Central memory CD8-positive, alpha-beta T cell (primary cell): ENCODE results near the gene ANKS1B.
"Not testable (repeated sequence)": the region's sequence is repeated elsewhere in the genome, so short reads cannot be mapped to it uniquely, and the experiment has no call there.

ENCODE experiments used
- ATAC-seq: fragments of 150-1000 bp; cut with Tn5 transposase; replicated peaks from 2 replicates; pipeline ENCODE4 v1.10.0; 2022; ENCODE audit warnings: mild to moderate bottlenecking, moderate FRiP score, moderate number of reproducible peaks; ENCODE audit not compliant: poor library complexity, severe bottlenecking; ENCODE audit errors: extremely low read depth
- DNase-seq, 2 donors: peaks; one replicate each; pipeline ENCODE4 v3.0.0; 2021; ENCODE audit warnings: low spot score in 2 of 2
- H3K27ac Mint-ChIP-seq: one replicate; pipeline ENCODE4 v1.8.0; 2022; ENCODE audit warnings: low read depth, mild to moderate bottlenecking, moderate library complexity, mixed read lengths
- H3K27me3 Mint-ChIP-seq: one replicate; pipeline ENCODE4 v1.8.0; 2022; ENCODE audit warnings: mixed read lengths
- H3K36me3 Mint-ChIP-seq: one replicate; pipeline ENCODE4 v1.8.0; 2022; ENCODE audit warnings: mild to moderate bottlenecking, moderate library complexity, mixed read lengths; ENCODE audit not compliant: insufficient read depth
- H3K4me1 Mint-ChIP-seq: one replicate; pipeline ENCODE4 v1.8.0; 2022; ENCODE audit warnings: mixed read lengths
- H3K4me3 Mint-ChIP-seq: one replicate; pipeline ENCODE4 v1.8.0; 2022; ENCODE audit warnings: mild to moderate bottlenecking, moderate library complexity, mixed read lengths
- H3K9me3 Mint-ChIP-seq: one replicate; pipeline ENCODE4 v1.8.0; 2022; ENCODE audit warnings: mixed read lengths

Gene ANKS1B

GRCh38 chr12:99766408-99766807 lies 218.3 kb downstream of the ANKS1B start:
- DNase-seq (no peak), ATAC-seq (no peak)
- H3K27ac Mint-ChIP-seq: no peak overlapping the region
- no peaks in the 10 kb centered on the region for H3K4me1 Mint-ChIP-seq
- H3K4me3 Mint-ChIP-seq: no peak overlapping the region
- H3K9me3 Mint-ChIP-seq: peaks cover 6% of the 10 kb centered on the region
- H3K27me3 Mint-ChIP-seq: no peaks in the 10 kb centered on the region
- H3K36me3 Mint-ChIP-seq: no peaks in the 10 kb centered on the region

GRCh38 chr12:99765469-99766114 lies 219.1 kb downstream of the ANKS1B start:
- peaks cover 12% of the 10 kb centered on the region for H3K9me3 Mint-ChIP-seq
- H3K4me1 Mint-ChIP-seq: no peaks in the 10 kb centered on the region
- H3K36me3 Mint-ChIP-seq: peaks cover 1% of the 10 kb centered on the region
- H3K27me3 Mint-ChIP-seq: no peaks in the 10 kb centered on the region
- H3K27ac Mint-ChIP-seq: no peak overlapping the region
- no peak overlapping the region for H3K4me3 Mint-ChIP-seq
- no peak for DNase-seq
- no peak for ATAC-seq

- ATAC-seq (no peak), DNase-seq (no peak)
- H3K36me3 Mint-ChIP-seq: peaks cover 3% of the 10 kb centered on the region
- no peaks in the 10 kb centered on the region for H3K27me3 Mint-ChIP-seq
- no peak overlapping the region for H3K27ac Mint-ChIP-seq
- no peaks in the 10 kb centered on the region for H3K4me1 Mint-ChIP-seq
- peaks cover 26% of the 10 kb centered on the region for H3K9me3 Mint-ChIP-seq
- no peak overlapping the region for H3K4me3 Mint-ChIP-seq
Measured at GRCh38 chr12:99759444-99759843, 225.3 kb downstream of the ANKS1B start.

- Mint-ChIP-seq H3K4me3 (no peak overlapping the region), H3K9me3 (peaks cover 31% of the 10 kb centered on the region), H3K27me3 (no peaks in the 10 kb centered on the region), H3K27ac (no peak overlapping the region), H3K4me1 (no peaks in the 10 kb centered on the region), H3K36me3 (peaks cover 4% of the 10 kb centered on the region)
- no peak for DNase-seq
- ATAC-seq: no peak
Measured at GRCh38 chr12:99758997-99759396, 225.7 kb downstream of the ANKS1B start.

- no peaks in the 10 kb centered on the region for H3K27me3 Mint-ChIP-seq
- H3K36me3 Mint-ChIP-seq: peaks cover 3% of the 10 kb centered on the region
- ATAC-seq (no peak), DNase-seq (no peak)
- peaks cover 18% of the 10 kb centered on the region for H3K9me3 Mint-ChIP-seq
- H3K27ac Mint-ChIP-seq: no peak overlapping the region
- H3K4me3 Mint-ChIP-seq: no peak overlapping the region
- no peaks in the 10 kb centered on the region for H3K4me1 Mint-ChIP-seq
Measured at GRCh38 chr12:99752740-99753139, 232.0 kb downstream of the ANKS1B start.

- H3K36me3 Mint-ChIP-seq: no peaks in the 10 kb centered on the region
- H3K27ac Mint-ChIP-seq: no peak overlapping the region
- H3K4me1 Mint-ChIP-seq: no peaks in the 10 kb centered on the region
- DNase-seq (no peak), ATAC-seq (no peak)
- no peak overlapping the region for H3K4me3 Mint-ChIP-seq
- H3K27me3 Mint-ChIP-seq: no peaks in the 10 kb centered on the region
- peaks cover 5% of the 10 kb centered on the region for H3K9me3 Mint-ChIP-seq
Measured at GRCh38 chr12:99746538-99746937, 238.2 kb downstream of the ANKS1B start.

- Mint-ChIP-seq H3K4me3 (no peak overlapping the region), H3K4me1 (no peaks in the 10 kb centered on the region), H3K9me3 (peaks cover 5% of the 10 kb centered on the region), H3K36me3 (no peaks in the 10 kb centered on the region), H3K27me3 (no peaks in the 10 kb centered on the region), H3K27ac (no peak overlapping the region)
- ATAC-seq (no peak), DNase-seq (no peak)
Measured at GRCh38 chr12:99745895-99746294, 238.8 kb downstream of the ANKS1B start.

GRCh38 chr12:99745121-99745520 lies 239.6 kb downstream of the ANKS1B start:
- Mint-ChIP-seq H3K27me3 (no peaks in the 10 kb centered on the region), H3K4me1 (no peaks in the 10 kb centered on the region), H3K4me3 (no peak overlapping the region), H3K36me3 (no peaks in the 10 kb centered on the region), H3K9me3 (peaks cover 5% of the 10 kb centered on the region), H3K27ac (no peak overlapping the region)
- ATAC-seq (no peak), DNase-seq (no peak)

GRCh38 chr12:99736760-99737269 lies 247.9 kb downstream of the ANKS1B start:
- H3K36me3 Mint-ChIP-seq: no peaks in the 10 kb centered on the region
- no peaks in the 10 kb centered on the region for H3K27me3 Mint-ChIP-seq
- H3K9me3 Mint-ChIP-seq: peaks cover 28% of the 10 kb centered on the region
- H3K27ac Mint-ChIP-seq: no peak overlapping the region
- H3K4me1 Mint-ChIP-seq: no peaks in the 10 kb centered on the region
- DNase-seq: no peak
- no peak overlapping the region for H3K4me3 Mint-ChIP-seq
- ATAC-seq: no peak

- no peaks in the 10 kb centered on the region for H3K4me1 Mint-ChIP-seq
- peaks cover 15% of the 10 kb centered on the region for H3K9me3 Mint-ChIP-seq
- H3K4me3 Mint-ChIP-seq: no peak overlapping the region
- H3K27ac Mint-ChIP-seq: no peak overlapping the region
- DNase-seq (no peak), ATAC-seq (no peak)
- no peaks in the 10 kb centered on the region for H3K36me3 Mint-ChIP-seq
- H3K27me3 Mint-ChIP-seq: no peaks in the 10 kb centered on the region
Measured at GRCh38 chr12:99732131-99732530, 252.6 kb downstream of the ANKS1B start.

GRCh38 chr12:99722690-99723486 lies 261.8 kb downstream of the ANKS1B start:
- Mint-ChIP-seq H3K4me3 (no peak overlapping the region), H3K4me1 (no peaks in the 10 kb centered on the region), H3K27ac (no peak overlapping the region), H3K27me3 (no peaks in the 10 kb centered on the region), H3K36me3 (no peaks in the 10 kb centered on the region), H3K9me3 (peaks cover 13% of the 10 kb centered on the region)
- no peak for ATAC-seq
- no peak for DNase-seq

- DNase-seq: no peak
- Mint-ChIP-seq H3K4me1 (no peaks in the 10 kb centered on the region), H3K27ac (no peak overlapping the region), H3K9me3 (peaks cover 13% of the 10 kb centered on the region), H3K4me3 (no peak overlapping the region), H3K27me3 (no peaks in the 10 kb centered on the region), H3K36me3 (no peaks in the 10 kb centered on the region)
- ATAC-seq: no peak
Measured at GRCh38 chr12:99721715-99722275, 262.9 kb downstream of the ANKS1B start.

GRCh38 chr12:99720083-99720465 lies 264.7 kb downstream of the ANKS1B start:
- not testable (repeated sequence) for ATAC-seq, H3K4me3 Mint-ChIP-seq, H3K27me3 Mint-ChIP-seq, DNase-seq, H3K36me3 Mint-ChIP-seq, H3K27ac Mint-ChIP-seq, H3K4me1 Mint-ChIP-seq
- H3K9me3 Mint-ChIP-seq: peaks cover 16% of the 10 kb centered on the region
